Medulla oblongata (tissue), 1 donor: Measurements from ENCODE around the gene ENTHD1.

ENCODE experiments used
- DNase-seq: peaks from one replicate; pipeline ENCODE4 v3.0.0-alpha.2; 2015; ENCODE audit errors: extremely low spot score

Gene ENTHD1

GRCh38 chr22:39797528-39798147 is 95.9 kb downstream of the ENTHD1 start:
- no peak for DNase-seq

DNA sequence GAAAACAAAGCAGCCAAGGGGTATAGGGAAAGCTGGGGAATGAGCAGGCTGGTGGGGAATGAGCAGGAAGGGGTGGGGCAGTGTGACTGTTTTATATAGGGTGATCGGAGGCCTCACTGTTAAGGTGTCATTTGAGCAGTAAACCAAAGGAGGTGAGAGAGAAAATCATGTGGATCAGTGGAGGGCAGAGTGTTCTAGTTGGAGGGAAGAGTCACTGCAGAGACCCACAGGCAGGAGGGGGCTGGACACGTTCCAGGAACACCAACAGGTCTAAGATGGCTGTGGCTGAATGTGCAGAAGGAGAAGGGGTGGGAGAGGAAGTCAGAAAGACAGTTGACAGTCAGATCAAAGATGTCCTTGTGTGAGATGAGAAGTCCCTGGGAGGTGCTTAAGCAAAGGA is 103.8 kb downstream of the ENTHD1 start:
- no peak for DNase-seq

GRCh38 chr22:39785232-39785631 is 108.3 kb downstream of the ENTHD1 start:
- no peak for DNase-seq

GRCh38 chr22:39777716-39778454 is 115.7 kb downstream of the ENTHD1 start:
- DNase-seq, result no peak

- DNase-seq, result no peak
Measured at GRCh38 chr22:39776295-39777009, 117.1 kb downstream of the ENTHD1 start.

GRCh38 chr22:39773976-39774539 is 119.5 kb downstream of the ENTHD1 start:
- peak; percentile 29 for DNase-seq

DNA sequence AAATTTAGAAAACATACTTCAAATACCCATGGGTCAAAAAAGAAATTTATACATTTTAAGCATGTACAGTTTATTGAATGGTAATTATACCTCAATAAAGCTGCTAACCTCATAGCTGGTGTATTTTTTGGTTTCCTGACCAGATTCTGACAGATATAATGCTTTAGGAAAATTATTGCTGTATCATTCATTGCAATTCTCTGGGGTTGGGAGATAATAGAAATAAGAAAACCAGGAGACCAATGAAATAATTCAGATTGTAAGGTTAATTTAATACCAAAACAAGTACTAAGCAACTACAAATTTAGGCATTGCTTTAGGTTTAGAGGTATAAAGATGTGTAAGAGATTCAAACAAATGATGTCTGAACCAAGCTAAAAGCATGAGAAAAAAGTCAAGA is 120.1 kb downstream of the ENTHD1 start:
- DNase-seq, result no peak

DNA sequence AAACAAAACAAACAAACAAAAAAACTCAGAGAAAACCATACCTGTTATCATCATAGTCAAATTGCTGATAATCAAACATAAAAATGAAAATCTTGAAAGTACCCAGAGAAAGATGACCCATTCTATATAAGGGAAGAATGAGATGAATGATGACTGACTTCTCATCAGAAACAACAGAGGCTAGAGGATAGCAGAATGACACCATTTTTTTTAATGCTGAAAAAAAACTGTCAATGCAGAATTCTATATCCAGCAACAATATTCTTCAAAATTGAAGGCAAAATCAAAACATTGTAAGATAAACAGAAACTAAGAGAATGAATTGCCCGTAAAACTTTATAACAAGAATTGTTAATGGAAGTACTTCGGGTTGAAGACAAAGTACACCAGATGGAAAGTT is 122.1 kb downstream of the ENTHD1 start:
- DNase-seq, result no peak

GRCh38 chr22:39765661-39766060 is 127.9 kb downstream of the ENTHD1 start:
- DNase-seq, result no peak

GRCh38 chr22:39765046-39765445 is 128.5 kb downstream of the ENTHD1 start:
- DNase-seq, result no peak

GRCh38 chr22:39763276-39763675 is 130.3 kb downstream of the ENTHD1 start:
- no peak for DNase-seq

GRCh38 chr22:39750759-39751158 is 142.8 kb downstream of the ENTHD1 start:
- DNase-seq, result no peak

- DNase-seq, result no peak
Measured at GRCh38 chr22:39748877-39749276, 144.7 kb downstream of the ENTHD1 start.

DNA sequence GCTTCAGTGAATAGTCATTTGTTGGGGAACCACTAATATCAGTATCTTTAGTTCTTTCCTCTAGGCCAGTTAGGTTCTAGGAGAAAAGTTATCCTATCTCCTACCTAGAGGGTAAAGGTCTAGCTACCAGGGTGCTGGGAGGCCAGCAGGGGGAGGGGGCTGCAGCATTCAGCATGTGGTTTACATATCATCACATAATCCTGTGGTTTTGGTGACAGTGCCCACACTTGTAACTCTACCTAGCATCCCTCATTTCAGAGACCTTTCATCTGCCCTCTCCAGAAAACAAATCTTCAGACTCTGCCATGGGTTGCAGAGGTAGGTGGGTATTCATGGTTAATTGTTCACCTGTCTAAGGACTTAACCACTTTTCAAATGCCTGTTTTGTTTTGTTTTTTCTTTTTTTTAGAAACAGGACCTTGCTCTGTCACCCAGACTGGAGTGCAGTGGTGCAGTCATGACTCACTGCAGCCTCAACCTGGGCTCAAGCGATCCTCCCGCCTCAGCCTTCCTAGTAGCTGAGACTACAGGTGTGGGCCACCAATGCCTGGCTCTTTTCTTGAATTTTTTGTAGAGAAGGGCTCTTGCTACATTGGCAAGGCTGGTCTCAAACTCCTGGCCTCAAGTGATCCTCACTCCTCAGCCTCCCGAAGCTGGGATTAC is 146.8 kb downstream of the ENTHD1 start:
- no peak for DNase-seq

- DNase-seq, result no peak
Measured at GRCh38 chr22:39745789-39746188, 147.8 kb downstream of the ENTHD1 start.

GRCh38 chr22:39744353-39744752 is 149.2 kb downstream of the ENTHD1 start:
- no peak for DNase-seq

- DNase-seq, result no peak
Measured at GRCh38 chr22:39743935-39744334, 149.6 kb downstream of the ENTHD1 start.

- no peak for DNase-seq
Measured at GRCh38 chr22:39739338-39740027, 154.1 kb downstream of the ENTHD1 start.

DNA sequence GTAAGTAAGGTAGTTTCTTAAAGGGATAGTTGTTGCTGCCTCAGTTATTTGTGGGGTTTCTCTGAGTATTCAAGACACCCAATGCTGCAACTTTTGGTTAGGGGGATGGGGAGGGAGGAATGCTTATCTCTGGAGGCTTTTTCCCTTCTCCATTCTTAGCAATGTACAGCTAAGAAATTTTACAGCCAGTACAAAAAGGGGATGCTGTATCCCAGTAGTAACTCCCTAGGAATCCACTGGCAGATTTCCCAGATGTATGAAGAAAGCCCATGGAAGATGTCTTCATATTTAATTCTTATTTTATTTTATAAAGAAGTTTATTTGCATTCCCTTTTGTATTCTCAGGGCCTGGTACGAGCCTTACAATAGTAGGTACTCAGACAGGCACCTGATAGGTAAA is 154.8 kb downstream of the ENTHD1 start:
- no peak for DNase-seq

GRCh38 chr22:39735776-39736175 is 157.8 kb downstream of the ENTHD1 start:
- DNase-seq, result no peak

- no peak for DNase-seq
Measured at GRCh38 chr22:39734866-39735265, 158.7 kb downstream of the ENTHD1 start.
